ENCODE data around the gene DRC1.

Gene DRC1

GRCh38 chr2:26471766-26472706, 70.3 kb downstream of the DRC1 start:
- H2BK120ac ChIP-seq (ENCODE audit: low read depth, low read length), result no peak overlapping the region
- H3K4me3 ChIP-seq (ENCODE audit: low read length), result no peak overlapping the region
- no peaks in the 10 kb centered on the region for H3K27me3 ChIP-seq (ENCODE audit: insufficient read depth, low read length, poor library complexity)
- no CpG with 5 or more reads among the region's 25 CpGs for WGBS (ENCODE audit: extremely low coverage, insufficient coverage, low lambda C conversion rate)
- H4K8ac ChIP-seq (ENCODE audit: low read depth, low read length), result no peak overlapping the region
- H4K5ac ChIP-seq (ENCODE audit: low read length), result no peak overlapping the region
- DNase-seq, result peak; percentile 51
- H3K18ac ChIP-seq (ENCODE audit: low read length), result no peak overlapping the region
- no peak overlapping the region for H3K4ac ChIP-seq (ENCODE audit: low read depth, low read length)
- H3K9ac ChIP-seq (ENCODE audit: low read length), result no peak overlapping the region
- no peaks in the 10 kb centered on the region for H3K79me2 ChIP-seq (ENCODE audit: control insufficient read depth, insufficient read depth, low read length)
- no peak overlapping the region for H2BK15ac ChIP-seq (replicated peaks; ENCODE audit: low read depth)
- H3K79me1 ChIP-seq (ENCODE audit: low read length), result no peaks in the 10 kb centered on the region
- no peak overlapping the region for H2AK5ac ChIP-seq (ENCODE audit: low read length)
- H3K4me2 ChIP-seq (ENCODE audit: low read length), result no peak overlapping the region
- no peaks in the 10 kb centered on the region for H3K36me3 ChIP-seq (ENCODE audit: control insufficient read depth, insufficient read depth, low read length)
- H3K4me1 ChIP-seq (ENCODE audit: control insufficient read depth, low read depth, low read length), result no peaks in the 10 kb centered on the region
- no peak overlapping the region for H3K56ac ChIP-seq (ENCODE audit: low read length)
- no peak overlapping the region for H3K27ac ChIP-seq (ENCODE audit: low read depth, low read length)
- H2BK5ac ChIP-seq (ENCODE audit: low read length), result no peak overlapping the region
- H3K23ac ChIP-seq (ENCODE audit: low read length), result no peak overlapping the region

DNA sequence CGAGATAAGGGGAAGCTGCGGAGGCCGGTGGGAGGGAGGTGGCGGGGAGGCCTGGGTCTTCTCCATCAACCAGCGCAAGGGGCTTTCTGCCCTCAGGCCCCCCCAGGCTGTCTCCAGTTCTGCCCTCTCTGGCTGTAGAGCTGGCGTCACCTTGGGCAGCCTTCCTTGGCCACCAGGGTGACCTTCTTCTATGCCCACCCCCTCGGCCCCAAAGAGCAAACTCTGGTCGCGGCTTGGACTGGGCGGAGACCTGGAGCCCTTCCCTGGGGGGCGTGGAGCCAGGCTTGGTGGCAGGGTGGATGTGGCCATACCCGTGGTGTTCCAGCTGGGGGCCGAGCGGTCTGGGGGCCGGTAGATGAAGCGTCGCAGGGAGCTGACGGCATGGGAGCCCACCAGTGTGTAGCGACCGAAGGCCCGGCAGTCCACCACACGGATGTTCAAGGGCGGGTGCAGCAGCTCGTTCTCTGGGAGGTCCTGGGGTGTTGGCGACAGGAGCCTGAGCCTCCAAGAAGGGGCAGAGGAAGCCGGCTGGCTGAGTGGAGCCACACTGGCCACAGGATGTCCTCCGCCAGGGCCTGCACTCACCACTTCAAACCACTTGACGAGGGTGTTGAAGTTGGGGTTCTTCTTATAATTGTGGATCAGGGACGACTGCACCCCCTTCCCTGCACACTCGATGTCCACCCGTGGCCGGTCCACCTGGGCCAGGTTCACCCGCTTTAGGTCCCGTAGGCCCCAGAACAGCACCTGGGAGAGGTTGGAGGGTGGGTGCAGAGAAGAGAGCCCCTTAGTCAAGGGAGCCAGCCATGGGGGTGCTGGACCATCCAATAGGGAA, 71.3 kb downstream of the DRC1 start:
- no peak overlapping the region for H3K4me3 ChIP-seq (ENCODE audit: low read length)
- no CpG with 5 or more reads among the region's 34 CpGs for WGBS (ENCODE audit: extremely low coverage, insufficient coverage, low lambda C conversion rate)
- no peak overlapping the region for H3K4me2 ChIP-seq (ENCODE audit: low read length)
- no peak overlapping the region for H3K4ac ChIP-seq (ENCODE audit: low read depth, low read length)
- H3K36me3 ChIP-seq (ENCODE audit: control insufficient read depth, insufficient read depth, low read length), result no peaks in the 10 kb centered on the region
- H3K18ac ChIP-seq (ENCODE audit: low read length), result no peak overlapping the region
- no peak overlapping the region for H3K27ac ChIP-seq (ENCODE audit: low read depth, low read length)
- H3K79me2 ChIP-seq (ENCODE audit: control insufficient read depth, insufficient read depth, low read length), result no peaks in the 10 kb centered on the region
- DNase-seq, result no peak
- no peaks in the 10 kb centered on the region for H3K79me1 ChIP-seq (ENCODE audit: low read length)
- H2BK120ac ChIP-seq (ENCODE audit: low read depth, low read length), result no peak overlapping the region
- H4K5ac ChIP-seq (ENCODE audit: low read length), result no peak overlapping the region
- no peak overlapping the region for H3K9ac ChIP-seq (ENCODE audit: low read length)
- no peak overlapping the region for H2BK5ac ChIP-seq (ENCODE audit: low read length)
- no peak overlapping the region for H3K23ac ChIP-seq (ENCODE audit: low read length)
- no peak overlapping the region for H2BK15ac ChIP-seq (replicated peaks; ENCODE audit: low read depth)
- H3K56ac ChIP-seq (ENCODE audit: low read length), result no peak overlapping the region
- H3K27me3 ChIP-seq (ENCODE audit: insufficient read depth, low read length, poor library complexity), result no peaks in the 10 kb centered on the region
- H4K8ac ChIP-seq (ENCODE audit: low read depth, low read length), result no peak overlapping the region
- no peak overlapping the region for H2AK5ac ChIP-seq (ENCODE audit: low read length)
- H3K4me1 ChIP-seq (ENCODE audit: control insufficient read depth, low read depth, low read length), result no peaks in the 10 kb centered on the region

GRCh38 chr2:26473796-26474195, 72.1 kb downstream of the DRC1 start:
- no peak overlapping the region for H2AK5ac ChIP-seq (ENCODE audit: low read length)
- no peak overlapping the region for H3K18ac ChIP-seq (ENCODE audit: low read length)
- no peak overlapping the region for H2BK15ac ChIP-seq (replicated peaks; ENCODE audit: low read depth)
- H3K4me2 ChIP-seq (ENCODE audit: low read length), result no peak overlapping the region
- no peaks in the 10 kb centered on the region for H3K4me1 ChIP-seq (ENCODE audit: control insufficient read depth, low read depth, low read length)
- no peak overlapping the region for H3K27ac ChIP-seq (ENCODE audit: low read depth, low read length)
- H3K27me3 ChIP-seq (ENCODE audit: insufficient read depth, low read length, poor library complexity), result no peaks in the 10 kb centered on the region
- WGBS (ENCODE audit: extremely low coverage, insufficient coverage, low lambda C conversion rate), result no CpG with 5 or more reads among the region's 9 CpGs
- H3K4me3 ChIP-seq (ENCODE audit: low read length), result no peak overlapping the region
- no peak overlapping the region for H2BK5ac ChIP-seq (ENCODE audit: low read length)
- H3K56ac ChIP-seq (ENCODE audit: low read length), result no peak overlapping the region
- no peak overlapping the region for H3K23ac ChIP-seq (ENCODE audit: low read length)
- no peak overlapping the region for H4K8ac ChIP-seq (ENCODE audit: low read depth, low read length)
- no peak overlapping the region for H2BK120ac ChIP-seq (ENCODE audit: low read depth, low read length)
- no peak overlapping the region for H3K9ac ChIP-seq (ENCODE audit: low read length)
- no peaks in the 10 kb centered on the region for H3K79me2 ChIP-seq (ENCODE audit: control insufficient read depth, insufficient read depth, low read length)
- no peaks in the 10 kb centered on the region for H3K79me1 ChIP-seq (ENCODE audit: low read length)
- H4K5ac ChIP-seq (ENCODE audit: low read length), result no peak overlapping the region
- H3K36me3 ChIP-seq (ENCODE audit: control insufficient read depth, insufficient read depth, low read length), result no peaks in the 10 kb centered on the region
- H3K4ac ChIP-seq (ENCODE audit: low read depth, low read length), result no peak overlapping the region
- DNase-seq, result no peak

DNA sequence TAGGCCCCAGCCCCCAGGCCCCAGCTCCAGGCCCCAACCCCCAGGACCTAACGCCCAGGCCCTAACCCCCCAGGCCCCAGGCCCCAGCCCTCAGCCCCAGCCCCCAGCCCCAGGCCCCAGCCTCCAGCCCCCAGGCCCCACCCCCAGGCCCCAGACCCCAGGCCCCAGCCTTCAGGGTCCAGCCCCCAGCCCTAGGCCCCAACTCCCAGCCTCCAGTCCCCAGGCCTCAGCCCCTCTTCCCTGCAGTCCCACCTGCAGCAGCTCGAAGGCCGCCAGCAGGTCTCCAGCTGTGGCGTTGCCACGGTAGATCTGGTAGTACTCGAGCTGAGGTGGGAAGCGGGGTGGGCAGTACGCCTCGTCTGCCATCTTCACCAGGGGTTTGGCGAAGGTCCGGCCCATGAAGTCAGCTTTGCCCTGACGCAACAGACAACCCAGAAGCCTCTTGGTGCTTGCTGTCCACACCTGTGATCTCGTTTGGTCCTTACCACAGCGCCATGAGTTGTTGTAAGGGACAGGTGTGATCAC, 72.6 kb downstream of the DRC1 start:
- H2BK15ac ChIP-seq (replicated peaks; ENCODE audit: low read depth), result no peak overlapping the region
- H3K18ac ChIP-seq (ENCODE audit: low read length), result no peak overlapping the region
- H4K5ac ChIP-seq (ENCODE audit: low read length), result no peak overlapping the region
- H3K4me3 ChIP-seq (ENCODE audit: low read length), result no peak overlapping the region
- H3K9ac ChIP-seq (ENCODE audit: low read length), result no peak overlapping the region
- H4K8ac ChIP-seq (ENCODE audit: low read depth, low read length), result no peak overlapping the region
- H3K4me1 ChIP-seq (ENCODE audit: control insufficient read depth, low read depth, low read length), result no peaks in the 10 kb centered on the region
- H3K79me1 ChIP-seq (ENCODE audit: low read length), result no peaks in the 10 kb centered on the region
- H3K36me3 ChIP-seq (ENCODE audit: control insufficient read depth, insufficient read depth, low read length), result no peaks in the 10 kb centered on the region
- H3K56ac ChIP-seq (ENCODE audit: low read length), result no peak overlapping the region
- H3K27ac ChIP-seq (ENCODE audit: low read depth, low read length), result no peak overlapping the region
- H3K4me2 ChIP-seq (ENCODE audit: low read length), result no peak overlapping the region
- no peak overlapping the region for H2AK5ac ChIP-seq (ENCODE audit: low read length)
- H2BK5ac ChIP-seq (ENCODE audit: low read length), result no peak overlapping the region
- no peaks in the 10 kb centered on the region for H3K27me3 ChIP-seq (ENCODE audit: insufficient read depth, low read length, poor library complexity)
- no peaks in the 10 kb centered on the region for H3K79me2 ChIP-seq (ENCODE audit: control insufficient read depth, insufficient read depth, low read length)
- no CpG with 5 or more reads among the region's 14 CpGs for WGBS (ENCODE audit: extremely low coverage, insufficient coverage, low lambda C conversion rate)
- no peak for DNase-seq
- no peak overlapping the region for H3K4ac ChIP-seq (ENCODE audit: low read depth, low read length)
- no peak overlapping the region for H2BK120ac ChIP-seq (ENCODE audit: low read depth, low read length)
- H3K23ac ChIP-seq (ENCODE audit: low read length), result no peak overlapping the region

- Histone ChIP-seq H3K9ac (ENCODE audit: low read length) (no peak overlapping the region), H3K4ac (ENCODE audit: low read depth, low read length) (no peak overlapping the region), H3K27ac (ENCODE audit: low read depth, low read length) (no peak overlapping the region), H3K27me3 (ENCODE audit: insufficient read depth, low read length, poor library complexity) (no peaks in the 10 kb centered on the region), H3K4me2 (ENCODE audit: low read length) (no peak overlapping the region), H3K23ac (ENCODE audit: low read length) (no peak overlapping the region), H4K8ac (ENCODE audit: low read depth, low read length) (no peak overlapping the region), H2AK5ac (ENCODE audit: low read length) (no peak overlapping the region), H3K36me3 (ENCODE audit: control insufficient read depth, insufficient read depth, low read length) (no peaks in the 10 kb centered on the region), H2BK120ac (ENCODE audit: low read depth, low read length) (no peak overlapping the region), H3K4me1 (ENCODE audit: control insufficient read depth, low read depth, low read length) (no peaks in the 10 kb centered on the region), H3K4me3 (ENCODE audit: low read length) (no peak overlapping the region), H2BK5ac (ENCODE audit: low read length) (no peak overlapping the region), H3K79me1 (ENCODE audit: low read length) (no peaks in the 10 kb centered on the region), H3K56ac (ENCODE audit: low read length) (no peak overlapping the region), H3K79me2 (ENCODE audit: control insufficient read depth, insufficient read depth, low read length) (no peaks in the 10 kb centered on the region), H3K18ac (ENCODE audit: low read length) (no peak overlapping the region), H4K5ac (ENCODE audit: low read length) (no peak overlapping the region), H2BK15ac (replicated peaks; ENCODE audit: low read depth) (no peak overlapping the region)
- WGBS (ENCODE audit: extremely low coverage, insufficient coverage, low lambda C conversion rate), result no CpG with 5 or more reads among the region's 6 CpGs
- DNase-seq, result no peak
Measured at GRCh38 chr2:26475037-26475436, 73.3 kb downstream of the DRC1 start.

Measured in mesendoderm (in vitro differentiated cells).